ENCODE data around the gene OR52I2. TPM values are rescaled to one million over a fixed set of nuclear protein-coding genes. Genes with fewer than 3 reads are reported as not detected.

OR52I2 gene
- total RNA-seq, 4 donors from 2014 or later = not detected

GRCh38 chr11:4547416-4547815, 34.1 kb upstream of the OR52I2 start:
- H3K4me1 ChIP-seq = no peaks in the 10 kb centered on the region
- H3K27ac ChIP-seq (replicated peaks in 1 of 4) = no peak overlapping the region
- intact Hi-C loops (cut with DNase I) = no loop called here
- H3K9me3 ChIP-seq = peaks cover 0 to 16% (median 13%) of the 10 kb centered on the region in 4 donors
- H3K4me3 ChIP-seq = no peak overlapping the region
- no peak for DNase-seq (ENCODE audit: extremely low spot score)
- no peaks in the 10 kb centered on the region for H3K27me3 ChIP-seq
- H3K36me3 ChIP-seq = no peaks in the 10 kb centered on the region
- WGBS = 48% methylated on average over 4 of the region's 4 CpGs
- no peak for TF ChIP-seq POLR2AphosphoS5 (IDR thresholded peaks at IDR 0.05)
- TF ChIP-seq CTCF (IDR thresholded peaks at IDR 0.05) = no peak

- Histone ChIP-seq H3K4me1 (no peaks in the 10 kb centered on the region), H3K36me3 (no peaks in the 10 kb centered on the region), H3K27me3 (peaks cover 0 to 4% (median 0%) of the 10 kb centered on the region in 4 donors), H3K9me3 (peaks cover 0 to 32% (median 13%) of the 10 kb centered on the region in 4 donors), H3K27ac (replicated peaks in 1 of 4) (no peak overlapping the region), H3K4me3 (no peak overlapping the region)
- no peak for TF ChIP-seq CTCF (IDR thresholded peaks at IDR 0.05)
- TF ChIP-seq POLR2A (IDR thresholded peaks at IDR 0.05; ENCODE audit: low read depth) = no peak
- TF ChIP-seq EP300 (IDR thresholded peaks at IDR 0.05) = no peak
- TF ChIP-seq POLR2AphosphoS5 (IDR thresholded peaks at IDR 0.05) = no peak
- intact Hi-C loops (cut with DNase I) = no loop called here
- WGBS = 79% methylated on average over 8 of the region's 8 CpGs
- no peak for DNase-seq (ENCODE audit: extremely low spot score)
These were observed 30.1 kb upstream of the OR52I2 start for GRCh38 chr11:4551346-4551979.

- Histone ChIP-seq H3K36me3 (no peaks in the 10 kb centered on the region), H3K9me3 (no peaks in the 10 kb centered on the region), H3K4me1 (no peaks in the 10 kb centered on the region), H3K27ac (replicated peaks in 1 of 4) (no peak overlapping the region), H3K27me3 (peaks cover 0 to 3% (median 0%) of the 10 kb centered on the region in 4 donors), H3K4me3 (no peak overlapping the region)
- TF ChIP-seq POLR2AphosphoS5 (IDR thresholded peaks at IDR 0.05) = no peak
- TF ChIP-seq POLR2A (IDR thresholded peaks at IDR 0.05; ENCODE audit: low read depth) = no peak
- TF ChIP-seq EP300 (IDR thresholded peaks at IDR 0.05) = no peak
- TF ChIP-seq CTCF (IDR thresholded peaks at IDR 0.05) = no peak
- intact Hi-C loops (cut with DNase I) = no loop called here
- DNase-seq (ENCODE audit: extremely low spot score) = no peak
- 83% methylated on average over 6 of the region's 8 CpGs for WGBS
These were observed 21.8 kb upstream of the OR52I2 start for GRCh38 chr11:4559527-4560440.

- Histone ChIP-seq H3K4me1 (no peaks in the 10 kb centered on the region), H3K27ac (replicated peaks in 1 of 4) (no peak overlapping the region), H3K4me3 (no peak overlapping the region), H3K27me3 (peaks cover 0 to 3% (median 0%) of the 10 kb centered on the region in 4 donors), H3K36me3 (no peaks in the 10 kb centered on the region), H3K9me3 (no peaks in the 10 kb centered on the region)
- no peak for DNase-seq (ENCODE audit: extremely low spot score)
- intact Hi-C loops (cut with DNase I) = no loop called here
- WGBS = 97% methylated on average over 1 of the region's 1 CpG
- TF ChIP-seq POLR2A (IDR thresholded peaks at IDR 0.05; ENCODE audit: low read depth) (no peak), CTCF (IDR thresholded peaks at IDR 0.05) (no peak)
These were observed 21.1 kb upstream of the OR52I2 start for GRCh38 chr11:4560467-4560866.

All from esophagus muscularis mucosa (tissue), 4 donors.